GM18526 (cell line): ENCODE data around the gene ARFRP1.

Experiments
- POLR2A ChIP-seq: IDR thresholded peaks from 3 replicates; pipeline ENCODE4 v1.6.1; 2011; ENCODE audit not compliant: insufficient read length; ENCODE audit errors: extremely low read depth

ARFRP1 gene

DNA sequence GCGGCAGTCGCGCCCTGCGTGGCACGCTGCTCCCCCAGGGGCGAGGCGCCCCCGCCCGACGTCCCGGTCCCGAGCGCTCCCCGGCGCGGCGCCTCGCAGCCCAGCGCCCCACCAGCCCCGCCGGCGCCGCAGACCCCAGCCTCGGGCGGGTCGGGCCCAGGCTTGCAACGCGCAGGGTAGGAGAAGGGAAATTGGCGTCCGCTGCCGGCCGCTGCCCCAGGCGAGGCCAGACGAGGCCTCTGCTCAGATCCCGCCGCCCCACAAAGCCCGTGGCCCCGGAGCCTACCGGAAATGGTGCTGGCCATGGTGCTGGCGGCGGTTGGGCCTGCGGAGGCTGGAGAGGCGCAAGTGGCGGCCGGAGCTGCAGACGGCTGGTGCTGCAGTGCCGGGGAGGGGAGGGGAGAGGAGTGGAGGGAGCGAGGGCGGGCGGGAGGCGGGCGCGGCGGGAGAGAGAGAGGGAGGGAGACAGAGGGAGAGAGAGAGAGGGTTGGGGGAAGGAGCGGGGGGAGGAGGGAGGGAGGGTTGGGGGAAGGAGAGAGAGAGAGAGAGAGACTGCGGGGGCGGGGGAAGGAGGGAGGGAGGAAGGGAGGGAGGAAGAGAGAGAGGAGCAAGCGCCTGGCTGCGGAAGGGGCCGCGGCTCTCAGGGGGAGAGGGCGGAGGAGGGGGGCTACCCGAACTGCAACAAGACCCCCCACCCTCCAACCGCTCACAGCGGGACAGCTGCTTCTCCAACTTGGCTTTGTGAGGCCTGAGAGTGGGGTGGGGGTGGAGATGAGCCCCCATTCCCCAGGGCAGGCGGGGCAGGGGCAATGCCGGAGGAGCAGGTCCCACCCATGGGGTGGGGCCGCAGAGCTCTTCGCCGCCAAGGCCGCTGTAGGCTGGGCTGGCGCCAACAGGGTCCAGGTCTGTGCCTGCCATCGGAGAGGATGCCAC is 54.5 kb downstream of the ARFRP1 start, which contains the start of gene STMN3:
TSS of gene STMN3 (minus strand) at position 384 of the 933 bp plus-strand sequence. CDS start at position 305, 79 bp downstream.
- no peak for TF ChIP-seq POLR2A

DNA sequence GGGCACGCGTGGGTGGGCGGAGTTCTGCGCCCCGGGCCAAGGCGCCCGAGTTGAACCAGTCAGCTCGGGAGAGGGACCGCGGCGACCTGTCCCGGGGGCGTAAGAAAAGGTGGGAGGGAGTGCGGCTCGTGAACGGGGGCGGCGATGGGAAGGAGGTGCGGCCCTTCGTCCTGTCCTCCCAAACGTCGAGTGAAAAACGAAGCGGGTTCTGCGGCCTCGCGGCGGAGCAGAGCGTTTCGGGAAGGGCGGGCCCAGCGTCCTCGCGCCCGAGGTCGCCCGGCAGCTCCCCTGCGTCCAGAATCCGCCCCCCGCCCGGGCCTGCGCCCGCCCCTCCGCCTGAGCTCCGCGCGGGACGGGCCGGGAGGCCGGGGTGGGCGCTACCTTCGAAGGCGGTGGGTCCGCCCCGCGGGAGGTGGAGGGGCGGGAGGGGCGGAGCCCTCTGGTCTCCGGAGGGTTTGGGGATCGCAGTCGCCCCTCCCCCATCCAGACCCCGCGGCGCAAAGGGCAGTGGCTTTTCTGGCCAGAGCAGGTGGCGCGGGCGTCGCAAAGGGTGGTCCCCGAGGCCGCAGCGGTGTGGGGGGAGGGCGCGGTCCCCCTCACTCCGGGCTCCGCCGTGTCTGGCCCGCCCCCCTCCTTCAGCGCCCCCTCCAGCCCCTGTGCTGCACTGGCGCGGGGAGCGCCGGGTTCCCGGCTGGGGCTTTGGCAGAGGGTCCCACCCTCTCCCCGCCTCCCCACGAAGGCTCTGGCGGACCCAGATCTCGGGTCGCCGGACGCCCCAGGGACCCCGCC is 55.4 kb downstream of the ARFRP1 start:
- TF ChIP-seq POLR2A = no peak

DNA sequence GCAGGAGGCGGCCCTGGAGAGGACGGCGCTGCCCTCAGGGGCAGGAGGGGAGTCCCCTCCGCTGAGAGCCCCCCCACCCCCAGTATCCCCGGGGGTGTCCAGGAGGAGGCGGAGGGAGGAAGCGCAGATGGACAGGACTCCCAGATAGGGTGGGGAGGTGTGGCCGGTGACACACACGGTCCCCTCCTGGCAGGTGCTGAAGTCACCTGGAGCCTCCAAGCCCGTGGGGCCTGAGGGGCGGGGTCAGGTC is 55.9 kb downstream of the ARFRP1 start:
- no peak for TF ChIP-seq POLR2A

DNA sequence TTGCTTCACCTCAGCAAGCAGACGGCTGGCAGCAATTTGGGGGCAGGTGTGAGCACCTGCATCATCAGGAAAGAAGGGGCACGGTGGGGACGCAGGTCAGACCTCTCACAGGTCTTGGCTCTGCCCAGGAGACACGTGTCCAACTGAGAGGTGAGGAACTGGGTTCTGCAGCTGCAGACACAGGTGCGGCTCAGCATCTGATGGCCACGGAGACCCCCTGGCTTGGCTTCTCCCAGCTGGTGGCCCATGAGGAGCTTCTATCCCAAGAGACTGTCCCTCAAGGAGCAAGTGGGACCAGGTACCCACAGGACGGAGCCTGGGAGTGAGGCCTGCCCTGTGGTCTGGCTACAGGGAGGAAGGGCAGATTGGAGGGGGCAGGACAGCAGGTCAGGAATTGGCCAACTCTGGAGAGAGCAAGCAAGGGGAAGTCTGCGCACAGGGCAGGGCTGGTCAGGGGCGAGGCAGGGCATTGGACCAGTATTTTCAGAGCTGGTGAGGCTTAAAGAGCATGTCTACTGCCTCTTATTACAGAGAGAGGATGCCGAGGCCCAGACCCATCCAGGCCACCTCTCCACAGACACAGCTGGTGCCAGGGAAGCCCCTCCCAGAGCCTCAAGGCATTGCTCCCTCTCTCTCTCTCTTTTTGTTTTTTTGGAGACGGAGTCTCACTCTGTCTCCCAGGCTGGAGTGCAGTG is 58.7 kb downstream of the ARFRP1 start:
- no peak for TF ChIP-seq POLR2A
